HG03378 (cell line): ENCODE data around the gene ASB18.
"Not testable (repeated sequence)": the region's sequence is repeated elsewhere in the genome, so short reads cannot be mapped to it uniquely, and the experiment has no call there.

Experiments used
- ATAC-seq: cut with Tn5 transposase; IDR thresholded peaks from one replicate; pipeline ENCODE4 v1.9.1; 2021; ENCODE audit warnings: mild to moderate bottlenecking, moderate library complexity; ENCODE audit not compliant: unreplicated experiment

Gene ASB18

GRCh38 chr2:236286873-236287545, 22.8 kb upstream of the ASB18 start:
- no peak for ATAC-seq

- no peak for ATAC-seq
Observed at GRCh38 chr2:236284208-236284607, 20.0 kb upstream of the ASB18 start.

- ATAC-seq: no peak
Observed at GRCh38 chr2:236282406-236282805, 18.2 kb upstream of the ASB18 start.

GRCh38 chr2:236281423-236281822, 17.2 kb upstream of the ASB18 start:
- ATAC-seq: no peak

- no peak for ATAC-seq
Observed at GRCh38 chr2:236273126-236273525, 8.9 kb upstream of the ASB18 start.

GRCh38 chr2:236271851-236272250, 7.6 kb upstream of the ASB18 start:
- ATAC-seq: no peak

- not testable (repeated sequence) for ATAC-seq
Observed at GRCh38 chr2:236269876-236270275, 5.7 kb upstream of the ASB18 start.

GRCh38 chr2:236265675-236266074, 1.5 kb upstream of the ASB18 start:
- ATAC-seq: no peak

GRCh38 chr2:236262238-236262637, 2.0 kb downstream of the ASB18 start:
- no peak for ATAC-seq

- ATAC-seq: no peak
Observed at GRCh38 chr2:236261452-236261851, 2.8 kb downstream of the ASB18 start.

GRCh38 chr2:236259371-236259770, 4.8 kb downstream of the ASB18 start:
- no peak for ATAC-seq

- ATAC-seq: no peak
Observed at GRCh38 chr2:236257575-236257974, 6.6 kb downstream of the ASB18 start.

- ATAC-seq: no peak
Observed at GRCh38 chr2:236257136-236257535, 7.1 kb downstream of the ASB18 start.

- no peak for ATAC-seq
Observed at GRCh38 chr2:236256366-236256985, 7.7 kb downstream of the ASB18 start.

- no peak for ATAC-seq
Observed at GRCh38 chr2:236254674-236255073, 9.5 kb downstream of the ASB18 start.

GRCh38 chr2:236254001-236254400, 10.2 kb downstream of the ASB18 start:
- no peak for ATAC-seq

GRCh38 chr2:236252602-236253001, 11.6 kb downstream of the ASB18 start:
- ATAC-seq: no peak

GRCh38 chr2:236250909-236251579, 13.2 kb downstream of the ASB18 start:
- no peak for ATAC-seq

- no peak for ATAC-seq
Observed at GRCh38 chr2:236250286-236250685, 13.9 kb downstream of the ASB18 start.

- ATAC-seq: no peak
Observed at GRCh38 chr2:236249066-236249465, 15.1 kb downstream of the ASB18 start.

- no peak for ATAC-seq
Observed at GRCh38 chr2:236246711-236247246, 17.4 kb downstream of the ASB18 start.

- no peak for ATAC-seq
Observed at GRCh38 chr2:236244256-236244655, 19.9 kb downstream of the ASB18 start.
